Measurements from ENCODE around the gene SYCP2. TPM values are rescaled to one million over a fixed set of nuclear protein-coding genes. Genes with fewer than 3 reads are reported as not detected.

The SYCP2 gene
- total and polyA plus RNA-seq, 2 of the 8 experiments (the other 6 are each of a cell fraction or from before 2014, with no cell fraction given): 0.02 to 0.50 TPM

DNA sequence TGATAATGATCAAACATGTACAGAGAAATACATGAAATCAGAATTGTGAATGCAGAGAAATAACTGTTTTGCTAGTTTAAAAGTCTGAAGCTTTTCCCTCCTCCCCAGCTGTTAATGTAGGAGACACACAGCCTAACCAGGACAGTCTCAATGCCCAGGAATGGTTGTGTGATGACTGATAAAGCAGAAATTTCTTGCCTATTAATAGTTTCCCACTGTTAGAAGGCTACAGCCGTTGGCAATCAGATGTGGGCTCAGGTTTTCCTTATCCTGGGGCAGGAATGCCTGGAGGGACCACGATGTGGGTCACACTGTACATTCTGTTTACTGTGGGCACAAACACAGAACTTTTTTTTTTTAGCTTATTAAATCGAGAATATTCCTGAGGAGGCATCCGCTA, 4.8 kb upstream of the SYCP2 start (continued):
- TF ChIP-seq CTBP2 (IDR thresholded peaks at IDR 0.05; ENCODE audit: borderline replicate concordance, insufficient read depth, insufficient read length, low read length) (no peak), MAX (IDR thresholded peaks at IDR 0.05) (no peak), SAP30 (IDR thresholded peaks at IDR 0.05; ENCODE audit: insufficient read depth, insufficient replicate concordance, low read length) (no peak), ASH2L (IDR thresholded peaks at IDR 0.05; ENCODE audit: low read length) (no peak)

Measured in H1 (cell line).